ENCODE data around the gene STX1B.
"Not testable (repeated sequence)": the region's sequence is repeated elsewhere in the genome, so short reads cannot be mapped to it uniquely, and the experiment has no call there.

STX1B gene

GRCh38 chr16:30951750-30952149, 58.7 kb downstream of the STX1B start:
- no peak for DNase-seq (ENCODE audit: low spot score)

- no peak for DNase-seq (ENCODE audit: low spot score)
Observed at GRCh38 chr16:30951193-30951592, 59.2 kb downstream of the STX1B start.

GRCh38 chr16:30950516-30951065, 59.8 kb downstream of the STX1B start:
- no peak for DNase-seq (ENCODE audit: low spot score)

- no peak for DNase-seq (ENCODE audit: low spot score)
Observed at GRCh38 chr16:30949650-30950515, 60.6 kb downstream of the STX1B start.

- peak; percentile 81 for DNase-seq (ENCODE audit: low spot score)
Observed at GRCh38 chr16:30948667-30949649, 61.5 kb downstream of the STX1B start, which contains the start of gene ORAI3. TSS of gene ORAI3 (plus strand) at chr16:30949068. CDS start at chr16:30949290, 222 bp downstream.

- peak; percentile 92 for DNase-seq (ENCODE audit: low spot score)
Observed at GRCh38 chr16:30947859-30948666, 62.4 kb downstream of the STX1B start.

GRCh38 chr16:30947541-30947858, 62.9 kb downstream of the STX1B start:
- no peak for DNase-seq (ENCODE audit: low spot score)

GRCh38 chr16:30946671-30947540, 63.5 kb downstream of the STX1B start:
- DNase-seq (ENCODE audit: low spot score): no peak

- DNase-seq (ENCODE audit: low spot score): no peak
Observed at GRCh38 chr16:30944352-30944751, 66.1 kb downstream of the STX1B start.

- DNase-seq (ENCODE audit: low spot score): no peak
Observed at GRCh38 chr16:30942426-30942806, 68.0 kb downstream of the STX1B start.

GRCh38 chr16:30941600-30942425, 68.6 kb downstream of the STX1B start:
- DNase-seq (ENCODE audit: low spot score): no peak

GRCh38 chr16:30939571-30939970, 70.9 kb downstream of the STX1B start:
- DNase-seq (ENCODE audit: low spot score): not testable (repeated sequence)

All from left forelimb (tissue), 1 donor.